ENCODE measurements around the gene AP3B1. TPM values are rescaled to one million over a fixed set of nuclear protein-coding genes. Genes with fewer than 3 reads are reported as not detected.
"Not testable (repeated sequence)": the region's sequence is repeated elsewhere in the genome, so short reads cannot be mapped to it uniquely, and the experiment has no call there.

The AP3B1 gene
- total RNA-seq, 1 donor from 2014 or later: 64.1 TPM

DNA sequence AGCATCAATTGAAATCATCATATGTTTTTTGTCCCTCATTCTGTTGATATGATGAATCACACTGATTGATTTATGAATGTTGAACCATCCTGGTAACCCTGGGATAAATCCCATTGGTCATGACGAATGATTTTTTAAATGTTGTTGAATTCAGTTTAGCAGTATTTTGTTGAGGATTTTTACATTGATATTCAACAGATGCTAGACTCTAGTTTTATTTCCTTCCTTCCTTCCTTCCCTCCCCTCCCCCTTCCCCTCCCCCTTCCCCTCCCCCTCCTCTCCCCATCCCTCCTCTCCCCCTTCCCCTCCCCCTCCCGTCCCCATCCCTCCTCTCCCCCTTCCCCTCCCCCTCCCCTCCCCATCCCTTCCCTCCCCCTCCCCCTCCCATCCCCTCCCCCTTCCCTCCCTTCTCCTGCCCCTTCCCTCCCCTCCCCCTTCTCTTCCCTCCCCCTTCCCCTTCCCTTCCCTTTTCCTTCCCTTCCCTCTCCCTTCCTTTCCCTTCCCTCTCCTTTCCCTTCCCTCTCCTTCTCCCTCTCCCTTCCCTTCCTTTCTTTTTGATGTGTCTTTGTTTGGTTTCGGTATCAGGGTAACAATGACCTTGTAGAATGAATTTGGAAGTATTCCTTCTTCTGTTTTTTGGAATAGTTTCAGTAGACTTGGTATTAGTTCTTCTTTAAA lies 142.8 kb downstream of the AP3B1 start:
- DNase-seq (ENCODE audit: low read depth): no peak

- DNase-seq (ENCODE audit: low read depth): no peak
These were observed 157.2 kb downstream of the AP3B1 start for GRCh38 chr5:78137290-78137689.

DNA sequence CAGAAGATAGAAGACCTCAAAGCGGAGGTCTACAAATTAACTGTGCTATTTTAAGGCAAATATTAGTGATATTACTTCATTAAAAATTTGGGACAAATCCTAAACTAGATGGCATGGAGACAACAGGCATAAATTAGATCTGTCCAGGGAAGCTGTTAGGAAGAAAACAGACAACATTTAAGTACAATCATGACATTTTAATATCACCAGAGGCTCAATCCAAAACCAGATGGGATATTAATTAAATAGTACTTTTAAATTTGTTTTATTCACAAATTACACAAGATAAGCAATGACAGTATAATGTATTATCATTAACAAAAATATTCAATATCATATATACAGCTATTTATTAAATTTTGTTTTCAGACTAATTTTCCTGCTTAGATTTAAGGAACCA lies 161.1 kb downstream of the AP3B1 start:
- no peak for DNase-seq (ENCODE audit: low read depth)

DNA sequence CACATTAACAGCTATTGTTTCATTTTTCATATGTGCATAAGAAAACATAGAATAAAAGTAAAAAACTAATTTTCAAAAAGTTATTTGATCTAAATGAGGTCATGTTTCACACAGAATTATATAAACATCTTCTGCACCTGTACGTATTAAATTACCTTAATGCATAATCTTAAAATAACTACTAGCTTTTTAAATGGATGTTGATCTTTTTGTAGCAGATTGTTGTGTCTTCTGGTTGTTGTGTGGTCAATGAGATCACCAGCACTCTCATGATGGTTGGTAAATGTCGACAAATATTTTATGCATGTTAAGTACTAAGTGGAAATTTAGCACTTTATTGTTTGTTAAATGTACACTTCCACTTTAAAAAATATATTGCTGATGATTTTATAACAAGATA lies 162.0 kb downstream of the AP3B1 start:
- DNase-seq (ENCODE audit: low read depth): no peak

DNA sequence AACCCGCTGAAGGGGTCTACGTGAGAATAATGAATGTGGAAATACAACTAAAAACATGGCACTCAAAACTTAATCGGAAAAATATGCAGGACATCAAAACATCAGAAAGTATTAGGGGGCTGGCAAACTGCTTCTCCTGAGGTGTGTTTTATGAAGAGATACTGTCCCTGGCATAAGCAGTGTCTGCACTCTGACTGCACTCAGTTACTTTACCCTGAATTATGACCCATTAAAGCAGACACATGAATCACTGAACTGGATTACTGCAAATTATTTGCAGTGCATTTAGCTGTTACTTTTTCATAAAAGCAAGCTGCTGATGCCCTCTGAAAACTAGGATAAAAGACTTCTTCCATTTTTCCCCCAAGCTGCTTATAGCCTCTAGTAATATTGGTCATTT lies 164.9 kb downstream of the AP3B1 start:
- no peak for DNase-seq (ENCODE audit: low read depth)

GRCh38 chr5:78127875-78128274 lies 166.6 kb downstream of the AP3B1 start:
- no peak for DNase-seq (ENCODE audit: low read depth)

GRCh38 chr5:78126536-78126935 lies 168.0 kb downstream of the AP3B1 start:
- DNase-seq (ENCODE audit: low read depth): no peak

DNA sequence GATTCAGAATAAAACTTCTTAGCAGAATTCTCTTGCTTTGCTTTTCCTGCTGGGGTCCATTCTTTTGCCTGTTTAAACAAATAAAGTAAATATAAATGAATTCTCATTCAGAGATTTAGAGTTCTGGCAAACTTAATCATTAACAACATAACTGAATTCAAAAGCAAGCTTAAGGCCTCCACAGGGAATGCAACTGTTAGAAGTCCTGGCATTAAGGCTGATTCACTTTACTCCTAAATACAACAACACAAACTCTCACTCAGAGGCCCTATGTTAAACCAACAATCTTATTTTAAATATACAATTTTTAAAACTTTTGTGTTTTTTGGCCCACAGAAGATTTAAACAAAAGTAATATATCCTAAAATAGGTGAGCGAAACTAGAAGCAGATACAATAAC lies 178.3 kb downstream of the AP3B1 start:
- peak; percentile 75 for DNase-seq (ENCODE audit: low read depth)

- DNase-seq (ENCODE audit: low read depth): no peak
These were observed 180.7 kb downstream of the AP3B1 start for GRCh38 chr5:78113689-78114264.

DNA sequence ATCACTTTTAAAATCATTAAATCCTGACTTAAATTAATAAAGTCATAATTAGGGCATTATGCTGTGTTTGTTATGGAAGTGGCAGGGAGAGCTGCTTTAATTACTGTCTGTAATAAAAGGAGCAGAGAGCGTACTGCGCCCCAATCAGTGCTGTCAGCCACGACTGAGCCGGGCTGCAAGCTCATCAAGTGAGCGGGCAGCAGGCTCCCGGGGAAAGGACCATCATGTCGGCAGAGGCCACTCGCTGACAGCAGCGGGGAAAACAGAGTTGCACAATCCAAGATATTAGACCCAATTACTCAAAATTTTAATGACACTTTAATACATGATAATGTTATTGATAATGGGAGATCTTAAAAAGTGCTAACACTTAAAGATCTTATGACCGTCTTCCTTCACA lies 181.6 kb downstream of the AP3B1 start:
- DNase-seq (ENCODE audit: low read depth): no peak

DNA sequence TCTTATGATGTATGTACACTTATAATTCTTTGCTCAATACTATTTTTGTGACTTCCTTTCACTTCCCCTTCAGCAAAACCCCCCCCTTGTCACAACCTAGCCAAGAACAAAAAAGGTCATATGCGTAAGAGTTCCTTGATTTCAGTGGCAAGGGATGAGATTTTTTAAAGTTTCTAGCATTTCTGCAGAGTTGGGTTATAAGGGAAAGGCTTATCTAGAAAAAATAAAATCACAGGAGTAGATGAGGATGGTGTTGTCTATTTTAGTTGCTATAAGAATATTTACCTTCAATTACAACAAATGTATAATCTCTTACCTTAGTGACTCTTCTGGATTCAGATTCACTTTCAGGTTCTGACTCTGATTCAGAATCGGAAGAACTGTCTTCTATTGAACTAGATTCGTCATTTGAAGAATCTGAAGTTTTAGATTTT lies 184.6 kb downstream of the AP3B1 start:
- no peak for DNase-seq (ENCODE audit: low read depth)

- DNase-seq (ENCODE audit: low read depth): no peak
These were observed 185.9 kb downstream of the AP3B1 start for GRCh38 chr5:78108564-78108963.

DNA sequence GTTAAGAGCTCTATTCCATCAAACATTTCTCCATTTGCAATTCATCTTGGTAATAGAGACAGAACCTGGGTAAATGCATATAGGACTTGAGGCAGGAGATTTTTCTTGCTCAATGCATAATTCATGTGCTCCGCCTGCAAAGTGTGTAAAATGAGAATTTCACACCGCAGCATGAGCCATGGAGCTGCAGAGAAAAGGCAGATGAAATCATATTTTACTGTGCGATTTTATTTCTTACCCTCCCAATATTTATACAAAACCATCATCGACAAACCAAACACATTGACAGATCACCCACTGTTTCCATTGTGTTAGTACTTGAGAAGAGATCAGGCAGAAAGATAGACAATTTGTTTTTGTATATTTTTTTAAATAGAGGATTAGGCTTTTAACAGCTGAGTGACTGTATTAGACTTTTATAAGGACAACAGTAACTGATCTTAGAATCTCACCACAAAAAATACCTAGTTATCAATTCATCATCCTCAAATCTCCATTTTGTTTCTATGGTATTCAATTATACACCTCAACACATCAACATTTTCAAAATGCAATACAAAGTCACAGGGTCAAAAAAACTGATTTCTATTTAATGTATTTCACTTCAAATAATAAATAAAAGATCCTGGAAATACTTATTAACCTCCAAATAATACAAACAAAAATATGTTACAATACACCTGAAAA lies 191.1 kb downstream of the AP3B1 start:
- no peak for DNase-seq (ENCODE audit: low read depth)

DNA sequence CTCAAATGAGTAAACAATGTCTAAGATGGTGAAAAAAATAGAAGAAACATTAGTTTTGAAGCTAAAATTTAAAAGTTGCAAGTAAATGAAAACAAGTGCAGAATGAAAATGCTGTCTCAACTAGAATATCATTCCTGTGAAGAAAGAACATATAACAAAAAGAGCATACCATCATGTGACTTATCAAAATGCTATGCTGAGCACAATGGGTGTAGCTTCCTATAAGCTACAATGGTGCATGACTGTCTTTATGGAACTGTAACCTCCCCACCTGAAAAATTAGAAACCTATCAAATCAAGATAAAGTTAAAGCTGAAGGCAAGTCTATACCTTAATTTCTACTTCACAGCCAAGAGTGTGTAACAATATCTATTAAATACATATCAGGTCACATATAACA lies 192.0 kb downstream of the AP3B1 start:
- DNase-seq (ENCODE audit: low read depth): no peak

- DNase-seq (ENCODE audit: low read depth): no peak
These were observed 199.4 kb downstream of the AP3B1 start for GRCh38 chr5:78095125-78095524.

DNA sequence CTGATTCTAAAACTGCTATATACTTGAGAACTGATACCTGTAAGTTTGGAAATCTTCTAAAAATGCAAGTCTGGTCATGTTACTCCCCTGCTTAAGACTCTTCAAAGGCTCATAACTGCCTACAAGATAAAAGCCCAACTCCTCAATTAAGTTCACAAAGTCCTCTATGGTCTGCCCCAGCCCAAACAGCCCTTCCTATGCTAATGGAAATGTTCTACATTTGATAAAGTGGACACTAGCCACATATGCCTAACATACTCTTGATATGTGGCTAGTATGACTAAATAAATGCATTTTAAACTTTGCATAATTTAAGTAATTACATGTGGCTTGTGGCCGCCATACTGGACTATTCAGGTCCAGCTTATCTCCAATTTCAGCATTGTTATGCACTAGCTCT lies 204.5 kb downstream of the AP3B1 start:
- DNase-seq (ENCODE audit: low read depth): no peak

DNA sequence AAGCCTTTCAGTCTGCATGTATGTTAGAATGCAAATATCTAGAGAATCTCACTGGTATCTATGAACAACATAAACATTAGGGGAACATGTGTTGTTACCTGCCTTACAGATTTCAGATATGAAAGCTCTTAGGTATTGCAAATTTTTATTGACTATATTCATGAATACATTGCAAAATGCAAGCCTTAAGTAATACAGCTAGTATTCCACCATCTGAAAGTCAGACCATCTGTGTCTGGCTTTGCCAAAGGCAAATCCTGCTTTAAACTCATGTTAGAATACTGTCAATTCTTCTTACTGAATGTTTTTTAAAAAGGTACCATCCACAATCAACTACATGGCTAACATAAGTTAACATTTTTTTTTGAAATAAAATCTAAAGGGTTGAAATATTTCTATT lies 215.6 kb downstream of the AP3B1 start:
- DNase-seq (ENCODE audit: low read depth): no peak

DNA sequence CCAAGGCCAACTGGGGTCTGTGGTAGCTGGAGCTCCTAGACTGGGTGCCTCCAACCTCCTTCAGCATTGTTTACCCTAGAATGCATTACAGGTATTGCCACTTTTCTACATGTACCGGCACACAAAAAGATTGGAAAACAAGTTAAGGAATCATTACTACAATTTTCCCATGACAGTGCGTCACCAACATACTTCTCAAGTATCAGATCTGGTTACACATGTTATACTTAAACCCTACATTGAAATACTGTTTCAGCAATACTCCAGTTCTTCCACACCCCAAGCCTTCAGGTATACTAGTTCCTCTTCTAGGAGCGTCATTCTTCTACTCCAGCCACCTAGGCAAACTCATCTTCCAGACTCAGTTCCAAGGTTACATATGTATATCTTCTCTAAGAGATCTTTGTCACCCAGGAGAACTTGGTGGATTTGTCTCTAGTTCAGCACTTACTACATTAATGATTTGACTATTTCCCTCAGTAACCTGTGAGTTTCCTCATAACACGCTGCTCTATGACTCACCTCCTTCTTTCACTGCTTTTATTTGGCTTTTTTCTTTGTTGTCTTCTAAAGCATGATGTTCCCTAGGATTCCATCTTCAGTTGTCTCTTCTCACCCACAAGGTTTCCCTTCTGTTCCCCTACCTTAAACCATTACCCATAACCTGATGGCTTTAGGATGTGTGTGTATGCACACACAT lies 217.0 kb downstream of the AP3B1 start:
- DNase-seq (ENCODE audit: low read depth): peak; percentile 52

GRCh38 chr5:78076351-78076750 lies 218.1 kb downstream of the AP3B1 start:
- peak; percentile 2 for DNase-seq (ENCODE audit: low read depth)

- no peak for DNase-seq (ENCODE audit: low read depth)
These were observed 219.2 kb downstream of the AP3B1 start for GRCh38 chr5:78075301-78075700.

- DNase-seq (ENCODE audit: low read depth): not testable (repeated sequence)
These were observed 223.8 kb downstream of the AP3B1 start for GRCh38 chr5:78070691-78071090.

- DNase-seq (ENCODE audit: low read depth): not testable (repeated sequence)
These were observed 226.9 kb downstream of the AP3B1 start for GRCh38 chr5:78067581-78067980.

DNA sequence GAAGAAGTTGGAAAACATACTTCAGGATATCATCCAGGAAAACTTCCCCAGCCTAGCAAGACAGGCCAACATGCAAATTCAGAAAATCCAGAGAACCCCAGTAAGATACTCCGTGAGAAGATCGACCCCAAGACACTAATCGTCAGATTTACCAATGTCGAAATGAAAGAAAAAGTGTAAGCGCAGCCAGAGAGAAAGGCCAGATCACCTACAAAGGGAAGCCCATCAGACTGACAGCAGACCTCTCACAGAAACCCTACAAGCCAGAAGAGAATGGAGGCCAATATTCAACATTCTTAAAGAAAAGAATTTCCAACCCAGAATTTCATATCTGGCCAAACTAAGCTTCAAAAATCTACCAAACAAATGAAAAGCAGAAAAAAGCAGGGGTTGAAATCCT lies 227.8 kb downstream of the AP3B1 start:
- not testable (repeated sequence) for DNase-seq (ENCODE audit: low read depth)
